Nephron (organoid): ENCODE data around the gene MAEL.

Source experiments
- H3K27ac Mint-ChIP-seq, 3 experiments: 2 replicates each; pipeline ENCODE4 v1.8.0; 2020; ENCODE audit warnings: mixed read lengths in 3 of 3, mild to moderate bottlenecking in 2 of 3, moderate library complexity in 1 of 3
- H3K27me3 Mint-ChIP-seq: 2 replicates; pipeline ENCODE4 v1.8.0; 2021; ENCODE audit warnings: low read depth, mild to moderate bottlenecking, moderate library complexity, mixed read lengths
- H3K36me3 Mint-ChIP-seq: 2 replicates; pipeline ENCODE4 v1.8.0; 2020; ENCODE audit warnings: low read depth, mixed read lengths
- H3K4me1 Mint-ChIP-seq: 2 replicates; pipeline ENCODE4 v1.8.0; 2020; ENCODE audit warnings: mixed read lengths
- H3K4me3 Mint-ChIP-seq, 3 experiments: 2 replicates each; pipeline ENCODE4 v1.8.0; 2020; ENCODE audit warnings: mild to moderate bottlenecking in 3 of 3, mixed read lengths in 3 of 3, moderate library complexity in 2 of 3
- H3K9me3 Mint-ChIP-seq: 2 replicates; pipeline ENCODE4 v1.8.0; 2020; ENCODE audit warnings: mixed read lengths
- TF ChIP-seq, protein P1 (sequence below), 3 experiments: fragments of 200-600 bp; sonication (generic); IDR thresholded peaks; one replicate each; pipeline ENCODE4 v1.5.0; 2021; ENCODE audit warnings: antibody characterized with exemption in 3 of 3; ENCODE audit not compliant: unreplicated experiment in 3 of 3

MAEL gene

DNA sequence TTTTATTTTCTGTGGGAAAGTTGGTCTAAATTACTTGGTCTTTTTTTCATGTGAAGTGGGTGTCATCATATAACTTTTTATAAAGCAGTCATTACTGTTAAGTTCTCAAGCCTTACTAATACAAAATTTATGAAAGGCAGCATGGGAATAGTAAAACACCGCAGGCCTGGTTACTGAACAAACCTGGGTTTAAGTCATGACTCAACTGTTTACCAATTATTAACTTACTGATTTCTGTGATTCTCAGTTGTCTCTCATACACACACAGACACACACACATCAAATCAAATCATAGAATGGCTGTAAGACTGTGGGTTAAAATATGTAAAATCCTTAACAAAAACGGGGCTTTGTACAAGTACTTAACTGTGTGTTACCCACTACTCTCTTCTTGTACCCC is 14.6 kb downstream of the MAEL start:
- Mint-ChIP-seq H3K27me3 (peaks cover 3% of the 10 kb centered on the region), H3K4me3 (no peak overlapping the region), H3K4me1 (no peaks in the 10 kb centered on the region), H3K27ac (peak overlapping the region; percentile 48 to 81 (median 55)), H3K9me3 (peaks cover 14% of the 10 kb centered on the region), H3K36me3 (no peaks in the 10 kb centered on the region)
- TF ChIP-seq, protein P1, sequence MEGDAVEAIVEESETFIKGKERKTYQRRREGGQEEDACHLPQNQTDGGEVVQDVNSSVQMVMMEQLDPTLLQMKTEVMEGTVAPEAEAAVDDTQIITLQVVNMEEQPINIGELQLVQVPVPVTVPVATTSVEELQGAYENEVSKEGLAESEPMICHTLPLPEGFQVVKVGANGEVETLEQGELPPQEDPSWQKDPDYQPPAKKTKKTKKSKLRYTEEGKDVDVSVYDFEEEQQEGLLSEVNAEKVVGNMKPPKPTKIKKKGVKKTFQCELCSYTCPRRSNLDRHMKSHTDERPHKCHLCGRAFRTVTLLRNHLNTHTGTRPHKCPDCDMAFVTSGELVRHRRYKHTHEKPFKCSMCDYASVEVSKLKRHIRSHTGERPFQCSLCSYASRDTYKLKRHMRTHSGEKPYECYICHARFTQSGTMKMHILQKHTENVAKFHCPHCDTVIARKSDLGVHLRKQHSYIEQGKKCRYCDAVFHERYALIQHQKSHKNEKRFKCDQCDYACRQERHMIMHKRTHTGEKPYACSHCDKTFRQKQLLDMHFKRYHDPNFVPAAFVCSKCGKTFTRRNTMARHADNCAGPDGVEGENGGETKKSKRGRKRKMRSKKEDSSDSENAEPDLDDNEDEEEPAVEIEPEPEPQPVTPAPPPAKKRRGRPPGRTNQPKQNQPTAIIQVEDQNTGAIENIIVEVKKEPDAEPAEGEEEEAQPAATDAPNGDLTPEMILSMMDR (IDR thresholded peaks at IDR 0.05; ENCODE audit: unreplicated experiment in 3 of 3), result no peak

DNA sequence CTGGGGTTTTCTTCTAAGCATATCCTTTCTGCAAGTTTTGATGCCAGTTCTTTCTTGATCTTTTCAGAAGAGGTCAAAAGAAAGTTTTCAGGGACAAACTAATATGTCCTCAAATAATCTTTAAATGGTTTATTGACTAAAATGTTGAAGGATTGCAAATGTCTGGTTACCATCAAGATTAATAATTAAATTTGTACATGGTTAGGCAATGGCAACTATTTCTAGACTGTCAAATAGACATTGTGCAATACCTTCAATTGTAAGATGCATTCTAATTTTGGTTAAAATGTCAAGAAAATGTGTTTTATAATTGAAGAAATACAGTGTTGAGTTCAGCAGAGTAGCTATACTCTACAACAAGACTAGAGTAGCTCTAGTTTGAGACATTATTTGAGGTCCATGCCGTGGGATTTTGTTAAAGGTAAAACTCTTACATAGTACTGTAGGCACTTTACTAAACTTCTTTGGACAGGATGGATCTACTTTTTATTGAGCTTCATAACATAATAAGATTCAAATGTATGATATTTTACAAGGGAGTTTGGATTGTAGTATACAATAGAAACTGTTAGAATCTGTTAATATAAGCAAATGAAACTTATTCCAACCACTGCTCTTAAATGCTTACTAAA is 22.6 kb downstream of the MAEL start:
- Mint-ChIP-seq H3K4me3 (no peak overlapping the region), H3K27me3 (no peaks in the 10 kb centered on the region), H3K9me3 (no peaks in the 10 kb centered on the region), H3K36me3 (no peaks in the 10 kb centered on the region), H3K4me1 (no peaks in the 10 kb centered on the region), H3K27ac (no peak overlapping the region)
- TF ChIP-seq, protein P1 (IDR thresholded peaks at IDR 0.05; ENCODE audit: unreplicated experiment in 3 of 3), result no peak

DNA sequence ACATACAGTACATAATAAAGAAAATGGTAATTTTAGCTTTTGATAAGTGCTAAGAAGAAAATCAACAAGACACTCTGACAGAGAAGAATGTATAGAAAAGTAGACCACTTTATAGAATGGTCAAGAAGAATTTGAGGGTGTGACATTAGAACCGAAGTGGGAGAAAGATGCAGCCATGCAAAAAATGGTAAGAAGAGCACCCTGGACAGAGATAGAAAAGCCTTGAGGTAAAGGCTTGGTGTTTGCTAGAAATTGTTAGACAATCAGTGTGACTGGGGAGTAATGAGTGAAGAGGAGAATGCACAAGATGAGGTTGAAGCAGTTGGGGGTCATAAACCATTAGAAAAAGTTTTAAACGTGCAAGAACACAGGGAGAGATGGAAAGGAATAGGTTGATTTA is 23.5 kb downstream of the MAEL start:
- Mint-ChIP-seq H3K27ac (no peak overlapping the region), H3K27me3 (no peaks in the 10 kb centered on the region), H3K4me3 (no peak overlapping the region), H3K36me3 (no peaks in the 10 kb centered on the region), H3K9me3 (no peaks in the 10 kb centered on the region), H3K4me1 (no peaks in the 10 kb centered on the region)
- TF ChIP-seq, protein P1 (IDR thresholded peaks at IDR 0.05; ENCODE audit: unreplicated experiment in 3 of 3), result no peak

DNA sequence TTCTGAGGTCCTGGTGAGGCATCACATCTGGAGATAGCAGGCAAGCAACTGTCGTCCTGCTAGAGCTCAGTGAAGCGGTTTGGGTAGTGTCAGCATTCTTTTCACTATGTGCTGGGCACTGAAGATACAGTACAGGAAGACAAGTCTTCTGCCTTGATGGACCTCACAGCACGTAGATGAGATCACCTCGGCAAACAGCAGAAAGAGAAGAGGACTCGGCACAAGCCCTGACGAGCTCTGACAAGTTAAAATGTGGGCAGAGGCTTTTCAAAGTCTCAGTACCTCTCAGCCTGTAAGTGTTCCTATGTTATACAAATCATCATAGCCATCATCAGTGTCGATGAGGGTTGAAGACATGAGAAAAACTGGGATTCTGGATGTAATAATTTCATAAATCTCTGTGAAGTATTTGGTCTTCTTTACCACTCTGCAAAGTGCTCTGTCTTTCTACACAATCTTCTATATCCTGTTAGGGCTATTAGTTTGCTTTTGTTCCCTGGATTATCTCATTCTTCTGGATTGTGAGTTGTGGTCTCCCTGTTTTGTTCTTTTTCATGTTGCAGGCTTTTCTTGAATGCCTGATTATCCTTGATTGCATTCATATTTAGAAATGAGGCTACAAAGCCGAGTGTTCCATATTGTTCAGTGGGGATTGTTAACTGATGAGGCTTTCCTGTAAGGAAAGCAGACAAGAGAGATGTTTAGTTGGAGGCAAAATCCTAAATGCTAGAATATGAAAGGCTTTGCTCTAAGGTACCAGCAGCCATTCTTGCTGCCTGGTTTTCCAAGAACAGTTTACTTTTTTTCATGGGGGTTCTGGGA is 24.2 kb downstream of the MAEL start:
- Mint-ChIP-seq H3K4me3 (no peak overlapping the region), H3K9me3 (no peaks in the 10 kb centered on the region), H3K4me1 (no peaks in the 10 kb centered on the region), H3K27me3 (no peaks in the 10 kb centered on the region), H3K36me3 (no peaks in the 10 kb centered on the region), H3K27ac (no peak overlapping the region)
- TF ChIP-seq, protein P1 (IDR thresholded peaks at IDR 0.05; ENCODE audit: unreplicated experiment in 3 of 3), result no peak

DNA sequence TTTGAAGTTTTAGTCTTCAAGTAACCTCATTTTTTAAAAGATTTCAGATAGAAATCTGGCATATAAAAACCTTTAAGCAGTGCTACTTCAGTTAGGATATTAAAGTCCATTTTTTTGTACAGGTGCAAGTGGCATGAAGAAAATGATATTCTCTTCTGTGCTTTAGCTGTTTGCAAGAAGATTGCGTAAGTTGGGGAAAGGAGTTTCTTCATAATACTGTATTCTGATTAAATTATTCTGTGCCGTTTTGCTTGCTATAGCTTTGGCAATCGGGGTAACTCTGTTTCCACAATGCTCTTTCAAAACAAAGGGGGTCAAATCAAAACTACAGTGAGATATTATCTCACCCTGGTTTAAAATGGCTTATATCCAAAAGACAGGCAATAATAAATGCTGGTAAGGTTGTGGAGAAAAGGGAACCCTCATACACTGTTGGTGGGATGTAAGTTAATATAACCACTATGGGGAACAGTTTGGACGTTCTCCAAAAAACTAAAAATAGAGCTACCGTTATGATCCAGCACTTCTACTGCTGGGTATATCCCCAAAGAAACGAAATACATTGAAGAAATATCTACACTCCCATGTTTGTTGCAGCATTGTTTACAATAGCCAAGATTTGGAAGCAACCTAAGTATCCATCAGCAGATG is 27.1 kb downstream of the MAEL start:
- TF ChIP-seq, protein P1 (IDR thresholded peaks at IDR 0.05; ENCODE audit: unreplicated experiment in 3 of 3), result no peak
- Mint-ChIP-seq H3K36me3 (no peaks in the 10 kb centered on the region), H3K27ac (no peak overlapping the region), H3K4me3 (no peak overlapping the region), H3K4me1 (no peaks in the 10 kb centered on the region), H3K27me3 (no peaks in the 10 kb centered on the region), H3K9me3 (no peaks in the 10 kb centered on the region)
